RWPE1 (cell line): ENCODE data around the gene TAS2R60.

Experiments used
- CTCF ChIA-PET: fragments of 350-600 bp; sonication (Branson Sonifier 250); formaldehyde crosslinking; extraction: SDS; loops from one replicate; lab custom pipeline; 2021; lab: Yijun Ruan, JAX
- POLR2A ChIA-PET: fragments of 400-600 bp; formaldehyde crosslinking; extraction: SDS; loops from one replicate; lab custom pipeline; 2020; ENCODE audit warnings: antibody characterized with exemption; ENCODE audit not compliant: low non-redundant PET; lab: Yijun Ruan, JAX
- DNase-seq: peaks from one replicate; pipeline ENCODE4 v3.0.0; 2012; ENCODE audit warnings: low spot score
- H3K27ac ChIP-seq: fragments of 450-650 bp; 2 replicates; pipeline ENCODE4 v1.5.1; 2017
- TF ChIP-seq, protein P1 (sequence below): fragments of 450-650 bp; conservative IDR thresholded peaks from 2 replicates; pipeline ENCODE4 v1.5.1; 2017; ENCODE audit warnings: low read depth, mild to moderate bottlenecking

Gene TAS2R60, protein sequence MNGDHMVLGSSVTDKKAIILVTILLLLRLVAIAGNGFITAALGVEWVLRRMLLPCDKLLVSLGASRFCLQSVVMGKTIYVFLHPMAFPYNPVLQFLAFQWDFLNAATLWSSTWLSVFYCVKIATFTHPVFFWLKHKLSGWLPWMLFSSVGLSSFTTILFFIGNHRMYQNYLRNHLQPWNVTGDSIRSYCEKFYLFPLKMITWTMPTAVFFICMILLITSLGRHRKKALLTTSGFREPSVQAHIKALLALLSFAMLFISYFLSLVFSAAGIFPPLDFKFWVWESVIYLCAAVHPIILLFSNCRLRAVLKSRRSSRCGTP

DNA sequence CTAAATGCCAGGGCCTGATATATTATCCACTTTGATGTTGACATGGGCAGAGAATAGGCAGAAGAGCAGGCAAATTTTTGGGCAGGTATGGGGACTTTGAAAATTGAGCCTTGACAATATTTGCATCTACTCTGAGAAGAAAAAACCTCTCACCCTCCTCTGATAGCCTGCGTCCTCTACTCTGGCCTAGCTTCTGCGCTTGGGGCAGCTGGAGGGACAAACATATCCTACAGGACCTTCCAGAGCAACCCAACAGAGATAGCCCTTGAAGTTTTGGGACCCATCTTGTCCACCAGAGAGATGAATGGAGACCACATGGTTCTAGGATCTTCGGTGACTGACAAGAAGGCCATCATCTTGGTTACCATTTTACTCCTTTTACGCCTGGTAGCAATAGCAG is at the start of gene TAS2R60:
TSS of gene TAS2R60 (plus strand) at position 301 of the 400 bp plus-strand sequence. CDS start at position 301, 0 bp downstream.
- TF ChIP-seq, protein P1, sequence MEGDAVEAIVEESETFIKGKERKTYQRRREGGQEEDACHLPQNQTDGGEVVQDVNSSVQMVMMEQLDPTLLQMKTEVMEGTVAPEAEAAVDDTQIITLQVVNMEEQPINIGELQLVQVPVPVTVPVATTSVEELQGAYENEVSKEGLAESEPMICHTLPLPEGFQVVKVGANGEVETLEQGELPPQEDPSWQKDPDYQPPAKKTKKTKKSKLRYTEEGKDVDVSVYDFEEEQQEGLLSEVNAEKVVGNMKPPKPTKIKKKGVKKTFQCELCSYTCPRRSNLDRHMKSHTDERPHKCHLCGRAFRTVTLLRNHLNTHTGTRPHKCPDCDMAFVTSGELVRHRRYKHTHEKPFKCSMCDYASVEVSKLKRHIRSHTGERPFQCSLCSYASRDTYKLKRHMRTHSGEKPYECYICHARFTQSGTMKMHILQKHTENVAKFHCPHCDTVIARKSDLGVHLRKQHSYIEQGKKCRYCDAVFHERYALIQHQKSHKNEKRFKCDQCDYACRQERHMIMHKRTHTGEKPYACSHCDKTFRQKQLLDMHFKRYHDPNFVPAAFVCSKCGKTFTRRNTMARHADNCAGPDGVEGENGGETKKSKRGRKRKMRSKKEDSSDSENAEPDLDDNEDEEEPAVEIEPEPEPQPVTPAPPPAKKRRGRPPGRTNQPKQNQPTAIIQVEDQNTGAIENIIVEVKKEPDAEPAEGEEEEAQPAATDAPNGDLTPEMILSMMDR = no peak
- ChIA-PET POLR2A (no interaction called here), CTCF (no interaction called here)
- no peak for DNase-seq
- no peak within 1 kb of the TSS for H3K27ac ChIP-seq

DNA sequence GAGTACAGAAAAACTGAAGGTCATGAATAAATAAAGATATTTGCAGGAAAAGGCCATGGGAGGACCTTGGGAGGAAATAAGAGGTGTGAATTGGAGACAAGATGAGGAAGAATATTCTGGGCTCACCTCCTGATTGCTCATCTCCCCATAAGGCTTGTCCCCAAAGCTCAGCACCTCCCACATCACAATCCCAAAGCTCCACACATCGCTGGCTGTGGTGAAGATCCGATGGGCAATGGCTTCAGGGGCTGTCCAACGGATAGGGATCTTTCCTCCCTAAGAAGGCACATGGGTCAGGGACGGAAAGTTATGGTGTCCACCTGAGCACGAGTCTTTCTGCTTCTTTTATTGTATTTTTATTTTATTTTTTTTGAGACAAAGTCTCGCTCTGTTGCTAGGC is 49.2 kb upstream of the TAS2R60 start:
- TF ChIP-seq, protein P1 = no peak
- no peak for DNase-seq
- CTCF ChIA-PET = no interaction called here
- no peak overlapping the region; the same call in 1 of the 2 replicates for H3K27ac ChIP-seq
- POLR2A ChIA-PET = no interaction called here

DNA sequence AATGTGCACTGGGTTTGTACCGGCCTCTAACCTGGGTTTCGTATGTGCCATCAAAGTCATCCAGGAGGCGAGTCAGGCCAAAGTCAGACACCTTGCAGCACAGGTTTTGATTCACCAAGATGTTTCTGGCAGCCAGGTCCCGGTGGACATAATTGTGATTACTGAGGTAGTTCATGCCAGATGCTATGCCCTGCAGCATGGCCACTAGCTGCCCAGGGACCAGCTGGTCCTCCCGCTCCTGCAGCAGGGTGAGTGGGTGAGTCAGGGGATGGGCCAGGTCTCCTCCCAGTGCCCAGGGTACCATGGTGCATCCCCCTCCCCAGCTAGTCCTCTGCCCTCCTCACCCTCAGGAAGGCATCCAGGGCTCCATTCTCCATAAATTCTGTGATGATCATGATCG is 48.5 kb upstream of the TAS2R60 start:
- no peak for DNase-seq
- H3K27ac ChIP-seq = no peak overlapping the region; the same call in 1 of the 2 replicates
- POLR2A ChIA-PET = no interaction called here
- TF ChIP-seq, protein P1 = no peak
- CTCF ChIA-PET = no interaction called here

DNA sequence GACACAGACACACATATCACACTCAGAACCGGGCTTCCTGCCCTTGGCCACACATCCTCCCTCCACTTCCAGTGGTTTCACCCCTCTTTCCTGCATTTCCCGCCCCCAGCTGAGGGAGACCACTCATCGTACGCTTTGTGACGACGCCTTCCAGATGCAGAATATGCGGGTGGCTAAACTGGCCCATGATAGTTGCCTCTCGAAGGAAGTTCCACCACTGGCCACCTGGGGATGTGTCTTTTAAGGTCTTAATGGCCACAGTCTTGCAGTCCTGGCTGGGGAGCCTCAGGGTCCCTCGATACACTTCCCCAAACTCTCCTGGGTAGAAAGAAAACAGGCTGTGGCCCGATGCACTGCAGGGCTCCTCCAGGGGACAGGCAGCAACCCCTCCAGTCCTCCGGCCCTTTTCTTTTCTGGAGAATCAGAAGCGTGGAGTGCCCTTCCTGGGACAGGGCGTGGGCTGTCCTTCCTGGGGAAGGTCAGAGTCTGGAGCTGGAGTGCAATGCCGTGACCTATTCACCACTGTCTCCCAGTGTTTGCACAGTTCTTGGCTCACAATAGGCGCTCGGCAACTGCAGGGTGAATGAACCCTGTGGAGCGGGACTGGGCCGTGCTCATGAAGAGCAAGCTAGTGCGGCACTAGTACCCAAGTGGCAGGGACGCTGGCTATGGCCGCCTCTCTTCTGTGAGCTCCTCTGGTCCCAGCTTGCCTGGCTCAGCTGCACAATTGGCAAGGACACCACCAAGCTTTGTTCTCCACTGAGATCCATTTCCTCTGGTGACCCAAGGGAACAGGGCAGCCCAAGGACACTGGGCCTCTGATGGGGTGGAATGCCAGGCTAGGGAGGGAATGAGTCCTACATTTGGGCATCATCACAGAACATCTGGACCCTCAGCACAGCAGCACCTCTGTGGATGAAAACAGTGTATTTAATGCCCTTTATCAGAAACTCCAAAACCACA is 47.8 kb upstream of the TAS2R60 start:
- CTCF ChIA-PET = no interaction called here
- TF ChIP-seq, protein P1 = no peak
- DNase-seq = no peak
- no peak overlapping the region for H3K27ac ChIP-seq
- POLR2A ChIA-PET = no interaction called here

DNA sequence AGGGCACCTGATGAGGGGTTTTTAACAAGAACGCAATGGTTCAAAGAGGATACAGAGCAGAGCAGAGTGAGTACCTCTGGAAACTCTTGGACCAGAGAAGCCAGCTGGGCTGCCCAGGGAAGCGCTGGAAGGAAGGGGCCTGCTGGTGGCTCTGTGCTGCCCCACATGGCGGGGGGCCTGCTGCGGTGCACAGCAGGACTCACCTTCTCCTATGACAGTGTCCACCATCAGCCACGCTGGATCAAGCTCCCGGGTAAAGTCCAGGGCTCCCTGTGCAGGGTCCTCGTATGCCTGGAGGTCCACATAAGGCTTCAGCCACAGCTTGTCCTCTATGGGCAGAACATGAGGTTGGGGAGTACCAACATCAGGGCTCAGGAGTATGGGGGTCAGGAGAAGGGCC is 47.1 kb upstream of the TAS2R60 start:
- CTCF ChIA-PET = no interaction called here
- POLR2A ChIA-PET = no interaction called here

More for the DNA sequence above, 47.1 kb upstream of the TAS2R60 start:
- TF ChIP-seq, protein P1 = no peak
- no peak for DNase-seq
- no peak overlapping the region for H3K27ac ChIP-seq
